Measurements from ENCODE around the gene FALEC. TPM values are rescaled to one million over a fixed set of nuclear protein-coding genes. Genes with fewer than 3 reads are reported as not detected.

The FALEC gene
- total RNA-seq, 2 donors from 2014 or later = not detected

DNA sequence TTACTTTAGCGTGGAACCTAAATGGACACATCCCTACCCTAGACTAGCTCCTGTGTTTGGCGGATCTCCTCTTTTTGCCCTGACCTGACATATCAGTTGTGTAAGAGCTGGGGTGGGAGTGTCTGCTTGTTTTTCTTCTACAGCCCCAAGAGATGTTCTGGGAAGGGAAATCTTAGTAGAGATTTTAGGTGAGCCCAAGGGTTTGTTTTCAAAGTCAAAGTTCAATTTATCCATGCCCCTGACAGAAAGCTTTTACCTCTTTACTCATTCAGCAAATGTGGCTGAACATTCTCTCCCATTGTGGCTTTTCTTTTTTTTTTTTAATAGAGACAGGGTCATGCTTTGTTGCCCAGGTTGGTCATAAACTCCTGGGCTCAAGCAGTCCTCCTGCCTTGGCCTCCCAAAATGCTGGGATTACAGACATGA lies 35.6 kb upstream of the FALEC start:
- Histone ChIP-seq H3K27me3 (replicated peaks; ENCODE audit: insufficient read depth) (no peaks in the 10 kb centered on the region), H3K9me3 (no peaks in the 10 kb centered on the region), H3K4me3 (no peak overlapping the region), H3K27ac (no peak overlapping the region), H3K36me3 (no peaks in the 10 kb centered on the region), H3K4me1 (ENCODE audit: control insufficient read depth in 1 of 2, low read depth in 2 of 2) (no peaks in the 10 kb centered on the region)
- TF ChIP-seq, protein P1, sequence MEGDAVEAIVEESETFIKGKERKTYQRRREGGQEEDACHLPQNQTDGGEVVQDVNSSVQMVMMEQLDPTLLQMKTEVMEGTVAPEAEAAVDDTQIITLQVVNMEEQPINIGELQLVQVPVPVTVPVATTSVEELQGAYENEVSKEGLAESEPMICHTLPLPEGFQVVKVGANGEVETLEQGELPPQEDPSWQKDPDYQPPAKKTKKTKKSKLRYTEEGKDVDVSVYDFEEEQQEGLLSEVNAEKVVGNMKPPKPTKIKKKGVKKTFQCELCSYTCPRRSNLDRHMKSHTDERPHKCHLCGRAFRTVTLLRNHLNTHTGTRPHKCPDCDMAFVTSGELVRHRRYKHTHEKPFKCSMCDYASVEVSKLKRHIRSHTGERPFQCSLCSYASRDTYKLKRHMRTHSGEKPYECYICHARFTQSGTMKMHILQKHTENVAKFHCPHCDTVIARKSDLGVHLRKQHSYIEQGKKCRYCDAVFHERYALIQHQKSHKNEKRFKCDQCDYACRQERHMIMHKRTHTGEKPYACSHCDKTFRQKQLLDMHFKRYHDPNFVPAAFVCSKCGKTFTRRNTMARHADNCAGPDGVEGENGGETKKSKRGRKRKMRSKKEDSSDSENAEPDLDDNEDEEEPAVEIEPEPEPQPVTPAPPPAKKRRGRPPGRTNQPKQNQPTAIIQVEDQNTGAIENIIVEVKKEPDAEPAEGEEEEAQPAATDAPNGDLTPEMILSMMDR (IDR thresholded peaks at IDR 0.05) = no peak
- no peak for ATAC-seq (ENCODE audit: insufficient number of reproducible peaks, low FRiP score, low read depth)
- DNase-seq (ENCODE audit: low spot score) = no peak

DNA sequence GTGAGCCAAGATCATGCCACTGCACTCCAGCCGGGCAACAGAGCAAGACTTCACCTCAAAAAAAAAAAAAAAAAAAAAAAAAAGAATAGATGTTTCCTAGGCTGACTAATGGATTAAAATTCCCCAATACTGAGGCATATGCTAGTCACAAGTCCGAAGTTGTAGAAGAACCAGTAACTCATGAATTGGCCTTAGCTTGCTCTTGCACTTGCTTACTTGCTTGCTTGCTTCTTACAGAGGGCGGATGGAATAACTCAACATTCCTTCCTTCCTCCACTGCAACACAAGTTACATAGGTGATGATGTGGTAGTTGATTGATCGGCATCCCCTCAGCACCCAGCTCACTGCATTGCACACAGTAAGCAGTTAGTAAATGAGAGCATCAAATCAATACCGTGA lies 31.1 kb upstream of the FALEC start:
- Histone ChIP-seq H3K4me1 (ENCODE audit: control insufficient read depth in 1 of 2, low read depth in 2 of 2) (peaks cover 6 to 7% of the 10 kb centered on the region in 2 donors), H3K27me3 (replicated peaks; ENCODE audit: insufficient read depth) (no peaks in the 10 kb centered on the region), H3K9me3 (no peaks in the 10 kb centered on the region), H3K27ac (no peak overlapping the region), H3K4me3 (no peak overlapping the region), H3K36me3 (no peaks in the 10 kb centered on the region)
- TF ChIP-seq, protein P1 (IDR thresholded peaks at IDR 0.05) = no peak
- DNase-seq (ENCODE audit: low spot score) = no peak
- ATAC-seq (ENCODE audit: insufficient number of reproducible peaks, low FRiP score, low read depth) = no peak

DNA sequence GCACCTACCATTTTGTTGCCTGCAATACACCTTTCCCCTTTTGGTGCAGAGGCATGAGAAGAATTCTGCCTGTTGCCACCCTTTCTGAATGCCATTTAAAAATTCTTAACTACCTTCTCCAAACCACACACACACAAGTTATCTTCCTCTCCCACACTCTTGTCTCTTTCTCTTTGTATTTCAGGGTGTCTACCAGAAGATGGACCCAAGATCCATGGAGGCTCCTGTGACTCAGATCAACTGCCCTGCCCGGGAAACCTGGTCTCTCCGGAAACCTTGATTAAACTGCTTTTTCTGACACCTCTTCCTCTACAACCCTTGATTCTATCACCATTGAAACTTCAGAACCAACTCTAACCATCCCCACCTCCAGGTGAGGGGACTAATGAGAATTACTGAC lies 30.7 kb upstream of the FALEC start:
- no peak for DNase-seq (ENCODE audit: low spot score)

DNA sequence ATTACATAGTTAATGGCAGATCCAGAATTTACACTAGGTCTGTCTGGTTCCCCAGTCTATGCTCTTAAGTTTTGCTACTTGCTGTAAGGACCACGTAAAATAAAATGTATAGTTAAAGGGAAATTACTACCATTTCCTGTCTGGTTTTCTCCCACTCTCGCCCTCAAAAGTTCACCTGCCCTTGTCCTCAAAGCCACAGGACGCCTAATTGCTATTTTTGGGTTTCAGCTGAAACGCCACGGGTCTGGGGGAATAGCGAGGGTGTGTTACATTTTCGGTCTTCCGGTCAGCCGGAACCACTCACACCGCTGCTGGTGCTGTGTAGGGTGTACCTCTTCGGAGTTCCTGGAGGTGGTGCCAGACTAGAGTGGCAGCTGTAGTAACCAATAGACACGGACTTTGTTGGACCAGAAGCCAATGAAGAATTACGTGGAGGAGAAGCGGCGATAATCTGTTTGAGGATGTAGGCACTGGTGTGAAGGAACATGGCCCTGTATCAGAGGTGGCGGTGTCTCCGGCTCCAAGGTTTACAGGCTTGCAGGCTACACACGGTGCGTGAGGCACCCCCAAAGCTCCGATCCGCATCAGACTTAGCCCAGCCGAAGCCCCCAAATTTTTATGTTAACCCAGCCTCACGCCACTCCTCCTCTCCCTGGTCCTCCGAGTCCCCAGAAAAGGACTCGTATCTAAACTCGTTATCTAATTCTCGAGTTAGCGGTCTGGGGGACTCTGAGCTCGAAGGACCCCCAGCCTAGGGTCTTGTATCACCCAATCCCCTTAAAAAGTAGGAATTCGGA lies 28.4 kb upstream of the FALEC start, which contains the start of gene TARS2:
TSS of gene TARS2 (plus strand) at position 454 of the 797 bp plus-strand sequence. CDS start at position 486, 32 bp downstream.
- H3K27me3 ChIP-seq (replicated peaks; ENCODE audit: insufficient read depth) = no peaks in the 10 kb centered on the region
- peak within 1 kb of the TSS; percentile 84 for H3K4me3 ChIP-seq
- TF ChIP-seq, protein P1 (IDR thresholded peaks at IDR 0.05) = peak; percentile 30
- peaks cover 6 to 7% of the 10 kb centered on the region in 2 donors for H3K4me1 ChIP-seq (ENCODE audit: control insufficient read depth in 1 of 2, low read depth in 2 of 2)
- peak; percentile 100 for ATAC-seq (ENCODE audit: insufficient number of reproducible peaks, low FRiP score, low read depth)
- DNase-seq (ENCODE audit: low spot score) = peak; percentile 95
- H3K27ac ChIP-seq = peak within 1 kb of the TSS; percentile 65 to 66
- no peaks in the 10 kb centered on the region for H3K9me3 ChIP-seq
- peaks cover 5% of the 10 kb centered on the region for H3K36me3 ChIP-seq

More for the DNA sequence above, 30.7 kb upstream of the FALEC start:
- Histone ChIP-seq H3K9me3 (no peaks in the 10 kb centered on the region), H3K36me3 (no peaks in the 10 kb centered on the region), H3K27ac (no peak overlapping the region), H3K27me3 (replicated peaks; ENCODE audit: insufficient read depth) (no peaks in the 10 kb centered on the region), H3K4me3 (no peak overlapping the region), H3K4me1 (ENCODE audit: control insufficient read depth in 1 of 2, low read depth in 2 of 2) (peaks cover 6 to 7% of the 10 kb centered on the region in 2 donors)
- TF ChIP-seq, protein P1 (IDR thresholded peaks at IDR 0.05) = no peak
- ATAC-seq (ENCODE audit: insufficient number of reproducible peaks, low FRiP score, low read depth) = no peak

DNA sequence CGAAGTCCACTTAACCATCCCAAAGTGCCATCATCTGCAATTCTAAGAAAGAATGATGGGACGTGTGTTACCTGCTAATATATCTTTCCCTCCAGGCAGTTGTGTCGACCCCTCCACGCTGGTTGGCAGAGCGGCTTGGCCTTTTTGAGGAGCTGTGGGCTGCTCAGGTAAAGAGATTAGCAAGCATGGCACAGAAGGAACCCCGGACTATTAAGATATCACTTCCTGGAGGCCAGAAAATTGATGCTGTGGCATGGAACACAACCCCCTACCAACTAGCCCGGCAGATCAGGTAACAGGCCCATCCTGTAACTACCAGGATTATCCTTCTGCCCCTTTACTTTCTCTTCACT lies 27.8 kb upstream of the FALEC start:
- no peaks in the 10 kb centered on the region for H3K27me3 ChIP-seq (replicated peaks; ENCODE audit: insufficient read depth)
- ATAC-seq (ENCODE audit: insufficient number of reproducible peaks, low FRiP score, low read depth) (no peak), DNase-seq (ENCODE audit: low spot score) (no peak)
- H3K9me3 ChIP-seq = no peaks in the 10 kb centered on the region
- peaks cover 6% of the 10 kb centered on the region for H3K36me3 ChIP-seq
- H3K4me3 ChIP-seq = peak overlapping the region; percentile 84
- H3K27ac ChIP-seq = peak overlapping the region; percentile 65 to 66
- H3K4me1 ChIP-seq (ENCODE audit: control insufficient read depth in 1 of 2, low read depth in 2 of 2) = peaks cover 6 to 7% of the 10 kb centered on the region in 2 donors
- TF ChIP-seq, protein P1 (IDR thresholded peaks at IDR 0.05) = no peak

Measured in thoracic aorta (tissue), 2 donors.